SIG-M5 treated with dmso at 0.1 percent for 504 hours (cell line): Measurements from ENCODE around the gene MTX1.

Experiments used
- DNase-seq: peaks from one replicate; lab custom pipeline; 2025; ENCODE audit not compliant: unreplicated experiment; lab: John Stamatoyannopoulos, UW

The MTX1 gene

GRCh38 chr1:155255243-155256007, 46.9 kb downstream of the MTX1 start, which contains the start of gene ENTREP3:
Gene ENTREP3 (minus strand): TSS chr1:155255483. CDS start chr1:155254877, 606 bp downstream.
- peak; percentile 80 for DNase-seq

- DNase-seq, result no peak
These were observed 47.8 kb downstream of the MTX1 start for GRCh38 chr1:155256058-155256852.

DNA sequence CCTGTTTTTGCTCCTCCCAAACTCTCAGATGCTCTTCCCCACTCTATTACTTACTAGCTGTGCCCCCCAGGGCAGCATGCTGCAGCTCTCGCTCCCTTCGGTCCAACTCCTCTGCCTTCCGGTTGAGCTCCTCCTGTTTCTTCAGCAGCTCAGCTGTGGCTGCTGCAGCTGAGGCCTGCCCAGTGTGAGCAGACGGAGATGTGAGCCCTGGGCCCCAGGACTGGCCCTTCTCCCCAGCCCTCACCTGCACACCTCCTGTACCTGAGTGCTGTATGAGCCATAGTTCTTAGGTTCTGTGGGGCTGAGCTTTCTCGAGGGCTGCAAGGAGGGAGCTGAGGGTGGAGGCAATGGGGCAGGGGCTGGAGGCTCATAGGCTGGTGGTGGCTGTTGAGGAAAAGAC, 51.8 kb downstream of the MTX1 start:
- no peak for DNase-seq

DNA sequence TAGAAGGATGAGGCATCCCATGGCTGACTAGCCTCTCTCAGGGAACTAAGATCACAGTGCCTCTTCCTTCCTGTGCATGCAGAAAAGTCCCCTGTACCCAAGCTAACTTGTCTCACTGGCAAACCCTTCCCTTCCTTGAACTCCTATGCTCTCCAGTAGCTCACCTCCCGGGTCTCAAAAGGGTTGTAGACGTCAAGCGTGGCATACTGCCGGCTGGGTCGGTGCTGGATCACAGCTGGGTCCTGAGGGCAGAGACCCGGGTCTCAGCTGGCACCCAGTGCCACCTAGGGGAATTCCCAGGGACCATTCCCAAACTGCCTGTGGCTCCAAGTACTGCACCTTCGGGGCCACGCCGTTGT, 53.0 kb downstream of the MTX1 start:
- peak; percentile 35 for DNase-seq

- DNase-seq, result peak; percentile 100
These were observed 53.6 kb downstream of the MTX1 start, which contains the start of gene SCAMP3 for GRCh38 chr1:155261852-155262673. Gene SCAMP3 (minus strand): TSS chr1:155262360. CDS start chr1:155262151, 209 bp downstream.

- DNase-seq, result no peak
These were observed 54.6 kb downstream of the MTX1 start for GRCh38 chr1:155263067-155263466.
